HEK293 (cell line): ENCODE results near the gene CDCA4.
A peak's percentile ranks its signal among the peaks of the same experiment; 100 is the strongest.

Source experiments
- CTCF ChIP-seq: fragments of 450-650 bp; formaldehyde crosslinking; IDR thresholded peaks from 2 replicates; pipeline ENCODE4 v1.5.1; 2016; ENCODE audit warnings: missing biosample characterization, missing genetic modification characterization
- KLF16 ChIP-seq: fragments of 450-650 bp; formaldehyde crosslinking; IDR thresholded peaks from 2 replicates; pipeline ENCODE4 v1.5.1; 2017; ENCODE audit warnings: missing biosample characterization, missing genetic modification characterization
- TRIM28 ChIP-seq: IDR thresholded peaks from 2 replicates; pipeline ENCODE4 v1.6.1; 2011; ENCODE audit warnings: low read length, control low read depth, borderline replicate concordance
- YY1 ChIP-seq: fragments of 450-650 bp; formaldehyde crosslinking; IDR thresholded peaks from 2 replicates; pipeline ENCODE4 v1.5.1; 2018; ENCODE audit warnings: missing biosample characterization, missing genetic modification characterization
- ZBTB8A ChIP-seq: fragments of 450-650 bp; formaldehyde crosslinking; IDR thresholded peaks from 2 replicates; pipeline ENCODE4 v1.5.1; 2016; ENCODE audit warnings: missing biosample characterization, missing genetic modification characterization
- ZNF112 ChIP-seq: fragments of 450-650 bp; formaldehyde crosslinking; IDR thresholded peaks from 2 replicates; pipeline ENCODE4 v1.5.0; 2017; ENCODE audit warnings: missing biosample characterization, missing genetic modification characterization
- ZNF501 ChIP-seq: fragments of 450-650 bp; formaldehyde crosslinking; IDR thresholded peaks from 2 replicates; pipeline ENCODE4 v1.5.1; 2016; ENCODE audit warnings: missing biosample characterization, missing genetic modification characterization
- ZNF600 ChIP-seq: fragments of 450-650 bp; formaldehyde crosslinking; IDR thresholded peaks from 2 replicates; pipeline ENCODE4 v1.5.1; 2016; ENCODE audit warnings: missing biosample characterization, missing genetic modification characterization
- ZNF654 ChIP-seq: fragments of 450-650 bp; formaldehyde crosslinking; IDR thresholded peaks from 2 replicates; pipeline ENCODE4 v1.5.1; 2016; ENCODE audit warnings: low read depth, missing biosample characterization, missing genetic modification characterization

GRCh38 chr14:105011312-105011990 is 9.4 kb downstream of the CDCA4 start:
- no peak for TF ChIP-seq CTCF (tag by site-specific recombination)
- no peak for TF ChIP-seq ZBTB8A (tag by site-specific recombination)
- TF ChIP-seq YY1 (tag by site-specific recombination) = no peak
- TF ChIP-seq ZNF112 (tag by site-specific recombination) = no peak
- TF ChIP-seq ZNF600 (tag by site-specific recombination) = peak; percentile 42; the same call in 1 of the 2 replicates
- no peak for TF ChIP-seq ZNF654
- no peak for TF ChIP-seq ZNF501 (tag by site-specific recombination)
- TF ChIP-seq KLF16 (tag by site-specific recombination) = no peak
- TF ChIP-seq TRIM28 = no peak
